NCI-H1417 treated with DMSO at 0.1 percent for 48 hours (cell line): ENCODE data around the gene GPR65.
"Not testable (repeated sequence)": the region's sequence is repeated elsewhere in the genome, so short reads cannot be mapped to it uniquely, and the experiment has no call there.

ENCODE experiments used
- DNase-seq: peaks from one replicate; lab custom pipeline; 2025; lab: John Stamatoyannopoulos, UW

The GPR65 gene

GRCh38 chr14:88004506-88005036, 364 bp upstream of the GPR65 start:
- no peak for DNase-seq

DNA sequence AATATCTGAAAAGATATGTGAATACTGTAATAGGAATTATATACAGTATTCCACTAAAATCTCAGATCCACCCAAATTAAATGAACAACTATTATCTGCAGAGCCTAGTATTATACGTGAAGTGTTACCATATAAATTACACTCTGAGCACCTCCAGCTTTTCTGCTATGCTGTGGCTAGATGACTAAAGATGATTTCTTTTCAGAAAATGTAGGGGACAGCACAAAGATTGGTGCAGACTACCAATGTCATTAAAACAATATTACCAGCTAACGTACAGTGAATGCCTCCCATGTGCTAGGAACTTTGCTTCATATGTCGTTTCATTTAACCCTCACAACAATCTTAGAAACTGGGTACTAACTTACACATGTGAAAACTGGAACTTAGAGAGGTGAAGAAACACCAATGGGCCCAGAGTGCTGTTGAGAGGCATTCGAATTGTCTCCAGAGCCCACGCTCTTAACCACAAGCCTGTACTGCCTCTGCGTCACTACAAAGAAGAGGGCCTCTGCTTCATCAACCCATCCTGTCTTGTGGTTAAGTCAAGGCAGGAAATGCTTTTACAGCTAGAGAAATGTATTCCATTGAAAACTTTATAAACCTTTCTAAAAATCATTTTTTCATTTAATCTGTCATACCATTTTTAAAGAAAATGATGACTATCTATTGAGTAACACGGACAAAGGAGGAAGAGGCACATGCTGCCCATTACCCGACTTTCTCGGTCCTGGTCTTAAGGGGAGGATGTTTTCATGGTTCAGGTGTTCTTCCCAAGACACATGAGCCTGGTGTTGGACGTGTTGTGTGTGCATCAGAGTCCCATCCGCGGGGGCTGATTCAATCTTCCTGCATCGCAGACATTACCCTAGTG, 1.3 kb downstream of the GPR65 start:
- no peak for DNase-seq

- no peak for DNase-seq
Measured at GRCh38 chr14:88007608-88008007, 2.7 kb downstream of the GPR65 start.

DNA sequence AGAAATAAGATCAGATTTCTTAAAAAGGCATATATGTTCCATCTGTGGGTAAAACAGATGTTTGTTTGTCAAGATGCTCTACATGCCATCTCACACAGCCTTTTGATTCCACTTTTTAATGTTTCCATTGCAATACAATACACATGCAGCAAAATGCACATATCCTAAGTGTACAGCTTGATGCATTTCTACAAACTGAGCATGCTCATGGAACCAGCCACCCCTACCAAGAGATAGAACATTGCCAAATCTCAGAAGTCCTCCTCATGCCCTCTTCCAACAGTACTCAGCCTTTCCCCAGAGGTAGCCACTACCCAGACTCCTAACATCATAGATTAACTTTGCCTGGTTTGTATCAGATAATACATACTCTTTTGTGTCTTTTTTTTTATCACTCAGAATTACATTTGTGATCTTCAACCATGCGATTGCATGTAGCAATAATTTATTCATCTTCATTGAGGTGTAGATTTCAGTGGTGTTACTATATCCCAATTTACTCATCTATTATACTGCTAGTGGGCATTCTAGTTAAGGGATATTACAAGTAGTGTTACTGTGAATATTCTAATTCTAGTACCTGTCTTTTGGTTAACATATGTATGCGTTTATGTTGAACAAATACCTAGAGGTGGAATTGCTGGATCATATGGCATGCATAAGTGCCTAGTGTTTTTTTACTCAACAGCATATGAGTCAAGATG, 3.3 kb downstream of the GPR65 start:
- DNase-seq: no peak

- DNase-seq: no peak
Measured at GRCh38 chr14:88009486-88009885, 4.6 kb downstream of the GPR65 start.

- DNase-seq: no peak
Measured at GRCh38 chr14:88010331-88010730, 5.4 kb downstream of the GPR65 start.

DNA sequence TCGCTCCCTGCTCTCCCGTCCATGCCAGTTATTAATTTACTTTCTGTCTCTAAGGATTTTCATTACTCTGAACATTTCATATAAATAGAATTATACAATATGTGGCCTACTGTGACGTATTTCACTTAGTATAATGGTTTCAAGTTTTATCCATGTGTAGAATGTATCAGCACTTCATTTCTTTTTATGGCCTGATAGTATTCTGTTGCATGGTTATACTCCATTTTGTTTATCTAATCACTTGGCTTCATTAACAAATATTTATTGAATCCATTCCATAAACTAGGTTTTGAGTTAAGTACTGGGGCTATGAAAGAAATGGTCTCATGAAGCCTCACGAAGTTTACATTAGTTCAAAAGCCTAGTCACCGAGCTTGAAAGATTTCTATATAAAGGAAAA, 7.6 kb downstream of the GPR65 start:
- no peak for DNase-seq

DNA sequence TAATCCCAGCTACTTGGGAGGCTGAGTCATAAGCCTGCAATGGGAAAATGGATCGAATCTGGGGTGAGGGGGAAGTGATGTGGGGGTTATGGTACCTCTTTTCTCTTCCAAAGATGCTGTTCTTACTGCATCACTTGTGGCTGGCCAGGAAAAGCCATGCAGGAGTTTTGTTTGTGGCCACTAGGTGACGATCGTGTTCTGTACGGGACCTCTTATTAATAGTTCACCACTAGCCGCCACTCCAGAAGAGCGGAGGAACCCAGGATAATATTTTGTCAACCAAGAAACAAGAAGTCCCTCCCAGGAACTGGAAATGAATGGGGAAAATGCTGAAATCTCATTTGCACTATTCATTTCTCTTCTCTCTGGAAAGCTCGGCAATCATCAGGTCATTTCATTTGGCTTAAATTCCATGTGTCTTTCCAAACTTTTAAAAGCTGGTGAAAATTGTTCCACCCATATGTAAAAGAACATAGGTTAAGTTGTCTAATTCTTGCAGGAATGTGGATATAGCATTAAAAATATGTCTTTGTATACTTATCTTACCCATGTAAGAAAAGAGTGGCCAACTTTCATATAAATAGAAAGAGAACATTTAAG, 8.9 kb downstream of the GPR65 start:
- peak; percentile 12 for DNase-seq

DNA sequence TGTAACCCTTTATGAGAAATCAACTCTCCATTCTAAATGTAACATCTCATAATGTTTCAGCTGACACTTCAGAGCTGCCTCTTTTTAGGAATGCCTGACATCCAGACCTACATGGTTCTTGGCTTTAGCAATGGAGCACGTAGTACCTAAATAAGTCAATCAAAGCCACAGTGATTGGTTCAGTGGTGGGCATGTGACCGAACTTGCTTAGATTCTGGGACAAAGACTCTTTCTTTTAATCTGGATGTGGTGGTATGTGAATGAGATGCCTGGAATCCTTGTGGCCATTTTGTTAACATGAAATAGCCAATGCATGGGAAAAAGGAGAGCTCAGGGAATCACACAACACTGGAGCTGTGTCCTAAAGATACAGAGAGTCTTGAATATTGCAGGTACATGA, 11.8 kb downstream of the GPR65 start:
- no peak for DNase-seq

- DNase-seq: no peak
Measured at GRCh38 chr14:88017535-88017934, 12.6 kb downstream of the GPR65 start.

GRCh38 chr14:88023658-88024187, 18.8 kb downstream of the GPR65 start:
- no peak for DNase-seq

DNA sequence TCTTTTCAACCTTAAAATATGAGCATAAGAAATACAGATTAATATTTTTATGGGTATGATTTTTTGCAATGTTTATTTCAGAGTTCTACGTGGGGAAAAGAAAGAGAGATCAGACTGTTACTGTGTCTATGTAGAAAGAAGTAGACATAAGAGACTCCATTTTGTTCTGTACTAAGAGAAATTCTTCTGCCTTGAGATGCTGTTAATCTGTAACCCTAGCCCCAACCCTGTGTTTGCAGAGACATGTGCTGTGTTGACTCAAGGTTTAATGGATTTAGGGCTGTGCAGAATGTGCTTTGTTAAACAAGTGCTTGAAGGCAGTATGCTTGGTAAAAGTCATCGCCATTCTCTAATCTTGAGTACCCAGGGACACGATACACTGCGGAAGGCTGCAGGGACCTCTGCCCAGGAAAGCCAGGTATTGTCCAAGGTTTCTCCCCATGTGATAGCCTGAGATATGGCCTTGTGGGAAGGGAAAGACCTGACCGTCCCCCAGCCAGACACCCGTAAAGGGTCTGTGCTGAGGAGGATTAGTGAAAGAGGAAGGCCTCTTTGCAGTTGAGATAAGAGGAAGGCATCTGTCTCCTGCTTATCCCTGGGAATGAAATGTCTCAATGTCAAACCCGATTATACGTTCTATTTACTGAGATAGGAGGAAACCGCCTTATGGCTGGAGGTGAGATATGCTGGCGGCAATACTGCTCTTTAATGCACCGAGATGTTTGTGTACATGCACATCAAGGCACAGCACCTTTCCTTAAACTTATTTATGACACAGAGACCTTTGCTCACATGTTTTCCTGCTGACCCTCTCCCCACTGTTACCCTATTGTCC, 19.5 kb downstream of the GPR65 start:
- not testable (repeated sequence) for DNase-seq

- DNase-seq: no peak
Measured at GRCh38 chr14:88025313-88025712, 20.4 kb downstream of the GPR65 start.

- DNase-seq: no peak
Measured at GRCh38 chr14:88026890-88027289, 22.0 kb downstream of the GPR65 start.

DNA sequence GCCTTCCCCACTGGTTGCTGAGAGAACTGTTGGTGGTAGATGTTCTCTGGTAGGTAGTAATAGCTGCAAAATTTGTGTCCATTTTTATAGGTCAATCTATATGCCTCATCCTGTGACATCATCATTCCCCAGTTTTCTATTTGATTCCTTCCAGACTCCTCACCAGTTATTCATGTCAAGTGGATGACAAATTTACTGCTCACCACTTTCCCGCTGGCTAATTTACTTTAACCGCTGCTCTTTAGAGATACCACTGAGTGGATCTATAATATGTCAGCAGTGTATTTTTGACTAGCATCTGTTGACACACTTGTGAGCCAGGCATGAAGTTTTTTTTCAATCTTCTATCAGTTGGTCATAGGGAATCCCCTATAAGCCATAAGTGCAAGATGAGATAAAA, 24.6 kb downstream of the GPR65 start:
- no peak for DNase-seq

DNA sequence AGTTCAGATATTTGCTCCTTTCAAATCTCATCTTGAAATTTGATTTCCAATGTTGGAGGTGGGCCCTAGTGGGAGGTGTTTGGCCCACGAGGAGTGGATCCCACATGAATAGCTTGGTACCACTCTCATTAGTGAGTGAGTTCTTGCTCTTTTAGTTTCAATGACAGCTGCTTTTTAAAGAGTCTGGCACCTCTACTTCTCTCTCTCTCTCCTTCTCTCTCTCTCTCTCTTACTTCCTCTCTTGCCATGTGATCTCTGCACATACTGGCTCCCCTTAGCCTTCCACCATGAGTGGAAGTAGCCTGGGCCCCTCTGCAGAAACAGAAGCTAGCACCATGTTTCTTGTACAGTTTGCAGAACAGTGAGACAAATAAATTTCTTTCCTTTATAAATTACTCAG, 25.1 kb downstream of the GPR65 start:
- DNase-seq: no peak

GRCh38 chr14:88030892-88031291, 26.0 kb downstream of the GPR65 start:
- no peak for DNase-seq

DNA sequence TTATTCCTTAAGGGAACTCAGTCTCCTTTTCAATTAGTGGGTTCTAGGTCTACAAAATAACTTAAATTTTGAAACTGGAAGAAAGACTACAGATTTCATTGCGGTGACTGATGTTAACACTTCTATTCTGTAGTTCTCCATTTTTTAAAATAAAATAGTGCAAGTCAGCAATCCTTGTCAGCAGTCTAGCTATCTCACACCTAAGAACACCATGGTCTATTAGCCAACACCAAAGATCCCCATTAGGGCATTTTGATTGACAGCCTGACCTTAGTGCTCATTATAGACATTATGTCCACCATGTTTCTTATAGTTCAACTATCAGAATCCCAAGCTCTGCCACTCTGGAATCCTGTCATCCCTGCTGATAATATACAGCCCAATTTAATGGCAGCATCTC, 27.4 kb downstream of the GPR65 start:
- no peak for DNase-seq

DNA sequence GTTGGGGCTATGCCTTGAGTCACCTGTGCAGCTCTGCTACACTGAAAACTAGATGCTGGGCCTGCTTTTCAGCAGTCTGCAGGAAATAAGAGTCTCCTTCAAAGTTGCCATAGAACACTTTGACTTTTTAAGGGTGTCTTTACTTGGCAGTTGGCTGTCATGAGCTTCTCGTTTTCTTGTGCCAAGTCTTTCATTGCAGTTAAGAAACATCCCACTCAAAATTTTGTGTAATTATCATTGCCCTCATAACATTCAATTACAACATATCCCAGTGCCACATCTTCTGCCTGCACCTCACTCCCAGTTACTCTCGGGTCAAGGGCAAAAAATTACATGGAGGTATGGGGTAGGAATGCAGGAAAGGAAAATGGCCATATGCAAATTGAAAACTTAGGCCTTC, 29.1 kb downstream of the GPR65 start:
- no peak for DNase-seq

- no peak for DNase-seq
Measured at GRCh38 chr14:88036422-88036821, 31.5 kb downstream of the GPR65 start.

GRCh38 chr14:88037325-88037724, 32.4 kb downstream of the GPR65 start:
- DNase-seq: no peak

GRCh38 chr14:88039197-88039596, 34.3 kb downstream of the GPR65 start:
- no peak for DNase-seq
